ENCODE data around the gene MPO. TPM values are rescaled to one million over a fixed set of nuclear protein-coding genes. Genes with fewer than 3 reads are reported as not detected.

Gene MPO
- total and polyA plus RNA-seq, 2 donors = 5.6 to 27.3 TPM

- Histone ChIP-seq H3K4me1 (ENCODE audit: control insufficient read depth in 2 of 2, insufficient read depth in 2 of 2, low read length in 2 of 2) (peaks cover 18 to 21% of the 10 kb centered on the region in 2 donors), H3K9me3 (ENCODE audit: control insufficient read depth in 2 of 2, insufficient read depth in 1 of 2, low read length in 1 of 2) (peaks cover 0 to 4% of the 10 kb centered on the region in 2 donors), H3K4me3 (ENCODE audit: low read length in 2 of 2) (no peak overlapping the region), H3K27ac (ENCODE audit: low read depth in 1 of 2, low read length in 1 of 2) (no peak overlapping the region), H3K27me3 (ENCODE audit: control insufficient read depth in 2 of 2, insufficient read depth in 1 of 2, low read length in 1 of 2) (peaks cover 0 to 23% of the 10 kb centered on the region in 2 donors), H3K36me3 (ENCODE audit: control insufficient read depth in 2 of 2, insufficient read depth in 2 of 2, low read length in 1 of 2) (peaks cover 35 to 46% of the 10 kb centered on the region in 2 donors)
- WGBS = 98% methylated on average over 9 of the region's 9 CpGs
- DNase-seq (ENCODE audit: low read depth in 6 of 9, low spot score in 9 of 9) = no peak
Observed at GRCh38 chr17:58320570-58321323, 40.0 kb upstream of the MPO start.

DNA sequence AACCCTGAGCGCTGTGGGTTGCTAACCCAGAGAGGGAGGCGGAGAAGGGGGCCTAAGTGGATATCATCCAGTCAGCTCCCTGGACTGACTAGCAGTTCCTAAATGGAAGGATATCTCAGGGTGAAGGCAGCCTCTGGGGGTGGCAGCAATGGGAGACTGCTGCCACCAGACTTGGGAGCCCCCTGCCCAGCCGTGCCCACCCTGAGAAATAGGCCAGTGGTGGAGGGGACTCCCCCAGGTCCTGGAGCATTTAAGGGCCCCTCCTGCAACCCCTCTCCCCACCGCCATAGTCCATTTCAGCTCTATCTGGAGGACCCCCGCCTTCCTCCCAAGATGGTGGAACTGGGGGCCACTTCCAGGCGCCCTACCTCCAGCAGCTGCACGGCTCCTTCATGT lies 39.4 kb upstream of the MPO start:
- Histone ChIP-seq H3K9me3 (ENCODE audit: control insufficient read depth in 2 of 2, insufficient read depth in 1 of 2, low read length in 1 of 2) (peaks cover 0 to 4% of the 10 kb centered on the region in 2 donors), H3K27me3 (ENCODE audit: control insufficient read depth in 2 of 2, insufficient read depth in 1 of 2, low read length in 1 of 2) (peaks cover 0 to 18% of the 10 kb centered on the region in 2 donors), H3K4me3 (ENCODE audit: low read length in 2 of 2) (no peak overlapping the region), H3K27ac (ENCODE audit: low read depth in 1 of 2, low read length in 1 of 2) (no peak overlapping the region), H3K36me3 (ENCODE audit: control insufficient read depth in 2 of 2, insufficient read depth in 2 of 2, low read length in 1 of 2) (peaks cover 41 to 49% of the 10 kb centered on the region in 2 donors), H3K4me1 (ENCODE audit: control insufficient read depth in 2 of 2, insufficient read depth in 2 of 2, low read length in 2 of 2) (peaks cover 14 to 15% of the 10 kb centered on the region in 2 donors)
- 98% methylated on average over 7 of the region's 7 CpGs for WGBS
- no peak for DNase-seq (ENCODE audit: low read depth in 6 of 9, low spot score in 9 of 9)

GRCh38 chr17:58319173-58320162 lies 38.7 kb upstream of the MPO start:
- Histone ChIP-seq H3K27me3 (ENCODE audit: control insufficient read depth in 2 of 2, insufficient read depth in 1 of 2, low read length in 1 of 2) (peaks cover 0 to 11% of the 10 kb centered on the region in 2 donors), H3K4me1 (ENCODE audit: control insufficient read depth in 2 of 2, insufficient read depth in 2 of 2, low read length in 2 of 2) (peaks cover 7 to 8% of the 10 kb centered on the region in 2 donors), H3K36me3 (ENCODE audit: control insufficient read depth in 2 of 2, insufficient read depth in 2 of 2, low read length in 1 of 2) (peaks cover 43 to 54% of the 10 kb centered on the region in 2 donors), H3K4me3 (ENCODE audit: low read length in 2 of 2) (no peak overlapping the region), H3K27ac (ENCODE audit: low read depth in 1 of 2, low read length in 1 of 2) (no peak overlapping the region), H3K9me3 (ENCODE audit: control insufficient read depth in 2 of 2, insufficient read depth in 1 of 2, low read length in 1 of 2) (peaks cover 0 to 4% of the 10 kb centered on the region in 2 donors)
- 97% methylated on average over 25 of the region's 25 CpGs for WGBS
- no peak for DNase-seq (ENCODE audit: low read depth in 6 of 9, low spot score in 9 of 9)

DNA sequence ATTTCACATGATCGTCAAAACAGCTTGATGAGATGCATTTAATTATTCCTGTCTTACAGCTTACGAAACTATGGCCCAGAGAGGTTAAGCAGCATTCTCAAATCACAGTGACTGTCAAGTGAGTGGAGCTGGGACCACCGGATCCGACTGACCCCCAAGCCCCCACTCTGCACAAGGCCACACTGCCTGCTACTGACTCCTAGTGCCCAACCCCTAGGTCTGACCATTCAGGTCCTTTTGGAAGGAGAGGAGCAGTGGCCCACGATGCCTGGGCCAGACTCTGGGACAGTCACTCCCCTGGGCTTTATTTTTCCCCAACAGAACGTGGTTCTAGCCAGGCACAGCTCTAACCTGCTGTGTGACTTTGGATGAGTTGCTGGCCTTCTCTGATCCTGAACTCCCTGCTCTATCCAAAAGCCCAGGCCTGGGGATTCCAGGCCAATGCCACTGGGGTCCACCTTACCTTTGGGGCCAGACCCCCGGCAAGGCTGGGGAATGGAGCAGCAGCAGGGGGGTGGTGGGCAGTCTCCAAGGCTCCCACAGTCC lies 38.0 kb upstream of the MPO start:
- 98% methylated on average over 7 of the region's 7 CpGs for WGBS
- Histone ChIP-seq H3K4me3 (ENCODE audit: low read length in 2 of 2) (no peak overlapping the region), H3K27me3 (ENCODE audit: control insufficient read depth in 2 of 2, insufficient read depth in 1 of 2, low read length in 1 of 2) (peaks cover 0 to 4% of the 10 kb centered on the region in 2 donors), H3K36me3 (ENCODE audit: control insufficient read depth in 2 of 2, insufficient read depth in 2 of 2, low read length in 1 of 2) (peaks cover 42 to 54% of the 10 kb centered on the region in 2 donors), H3K4me1 (ENCODE audit: control insufficient read depth in 2 of 2, insufficient read depth in 2 of 2, low read length in 2 of 2) (peaks cover 4 to 5% of the 10 kb centered on the region in 2 donors), H3K27ac (ENCODE audit: low read depth in 1 of 2, low read length in 1 of 2) (no peak overlapping the region), H3K9me3 (ENCODE audit: control insufficient read depth in 2 of 2, insufficient read depth in 1 of 2, low read length in 1 of 2) (peaks cover 0 to 4% of the 10 kb centered on the region in 2 donors)
- no peak for DNase-seq (ENCODE audit: low read depth in 6 of 9, low spot score in 9 of 9)

- no peak for DNase-seq (ENCODE audit: low read depth in 6 of 9, low spot score in 9 of 9)
- H3K36me3 ChIP-seq (ENCODE audit: control insufficient read depth in 2 of 2, insufficient read depth in 2 of 2, low read length in 1 of 2) = peaks cover 42 to 58% of the 10 kb centered on the region in 2 donors
- H3K4me1 ChIP-seq (ENCODE audit: control insufficient read depth in 2 of 2, insufficient read depth in 2 of 2, low read length in 2 of 2) = peaks cover 4 to 5% of the 10 kb centered on the region in 2 donors
- 98% methylated on average over 9 of the region's 9 CpGs for WGBS
- H3K27me3 ChIP-seq (ENCODE audit: control insufficient read depth in 2 of 2, insufficient read depth in 1 of 2, low read length in 1 of 2) = no peaks in the 10 kb centered on the region
- H3K9me3 ChIP-seq (ENCODE audit: control insufficient read depth in 2 of 2, insufficient read depth in 1 of 2, low read length in 1 of 2) = peaks cover 0 to 4% of the 10 kb centered on the region in 2 donors
- H3K4me3 ChIP-seq (ENCODE audit: low read length in 2 of 2) = no peak overlapping the region
- peak overlapping the region in 1 of 2 donors; percentile 37 for H3K27ac ChIP-seq (ENCODE audit: low read depth in 1 of 2, low read length in 1 of 2)
Observed at GRCh38 chr17:58318065-58318481, 37.3 kb upstream of the MPO start.

DNA sequence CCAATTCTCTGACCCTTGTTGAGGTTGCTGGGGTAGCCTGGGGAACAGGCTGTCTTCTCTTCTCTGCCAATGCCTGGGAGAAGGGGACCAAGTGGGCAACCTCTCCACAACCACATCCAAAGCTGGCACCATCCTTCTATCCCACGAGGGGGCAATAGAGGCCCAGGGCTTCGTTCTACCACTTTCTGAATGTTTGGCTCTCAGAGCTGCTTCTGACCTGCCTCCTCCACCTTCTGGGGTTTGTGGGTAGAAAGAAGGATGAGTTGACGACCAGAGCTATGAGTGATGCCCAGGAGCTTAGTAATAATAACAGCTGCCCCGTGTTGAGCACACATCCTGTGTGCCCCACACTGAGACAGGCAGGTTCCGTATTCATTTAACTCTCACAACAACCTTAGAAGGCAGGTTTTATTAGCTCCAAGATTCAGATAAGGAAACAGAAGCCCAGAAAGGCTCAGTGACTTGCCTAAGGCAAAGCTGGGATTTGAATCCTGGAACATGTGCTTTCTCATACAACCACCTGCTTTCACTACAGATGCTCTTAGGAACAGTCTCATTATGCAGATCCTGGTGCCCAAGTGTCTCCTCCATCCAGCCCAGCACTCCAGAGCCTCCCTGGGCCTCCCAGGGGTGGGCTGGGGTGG lies 36.8 kb upstream of the MPO start:
- DNase-seq (ENCODE audit: low read depth in 6 of 9, low spot score in 9 of 9) = peak in 7 of 9 donors; percentile 45 to 86 (median 61)
- peaks cover 39 to 53% of the 10 kb centered on the region in 2 donors for H3K36me3 ChIP-seq (ENCODE audit: control insufficient read depth in 2 of 2, insufficient read depth in 2 of 2, low read length in 1 of 2)
- WGBS = 24% methylated on average over 5 of the region's 5 CpGs
- peaks cover 0 to 4% of the 10 kb centered on the region in 2 donors for H3K9me3 ChIP-seq (ENCODE audit: control insufficient read depth in 2 of 2, insufficient read depth in 1 of 2, low read length in 1 of 2)
- peaks cover 4 to 5% of the 10 kb centered on the region in 2 donors for H3K4me1 ChIP-seq (ENCODE audit: control insufficient read depth in 2 of 2, insufficient read depth in 2 of 2, low read length in 2 of 2)
- no peak overlapping the region for H3K4me3 ChIP-seq (ENCODE audit: low read length in 2 of 2)
- peak overlapping the region in 1 of 2 donors; percentile 37 for H3K27ac ChIP-seq (ENCODE audit: low read depth in 1 of 2, low read length in 1 of 2)
- H3K27me3 ChIP-seq (ENCODE audit: control insufficient read depth in 2 of 2, insufficient read depth in 1 of 2, low read length in 1 of 2) = no peaks in the 10 kb centered on the region

DNA sequence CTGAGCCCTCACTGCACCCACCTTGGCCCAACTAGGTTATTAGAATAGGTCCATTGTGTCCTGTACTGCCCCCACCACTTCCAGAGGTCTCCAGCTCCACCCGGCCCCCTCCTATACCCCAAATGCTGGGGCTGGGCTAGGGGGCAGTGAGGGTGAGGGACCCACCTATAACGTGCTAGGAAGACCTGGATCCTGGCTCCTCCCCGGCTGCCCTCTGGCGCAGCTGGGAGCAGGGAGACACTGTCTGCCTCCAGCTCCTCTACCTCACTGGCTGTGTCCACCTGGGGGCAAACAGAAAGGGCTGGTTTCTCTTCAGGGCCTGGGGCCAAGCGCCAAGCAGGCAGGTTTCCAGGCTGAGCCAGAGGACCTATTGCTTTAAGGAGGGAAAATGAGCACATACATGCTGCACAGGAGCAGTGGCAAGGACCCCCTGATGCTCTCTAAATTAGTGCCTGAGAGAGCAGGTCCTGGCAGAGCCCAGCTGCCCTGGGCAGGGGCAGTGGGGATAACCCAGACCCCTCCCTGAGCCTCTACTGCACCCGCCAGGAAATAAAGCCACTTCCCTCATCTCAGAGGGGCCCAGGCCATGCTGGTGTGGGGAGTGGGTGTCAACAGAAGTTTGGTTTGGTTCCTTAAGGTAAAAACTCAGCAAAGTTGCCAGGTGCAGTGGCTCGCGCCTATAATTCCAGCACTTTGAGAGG lies 35.7 kb upstream of the MPO start:
- Histone ChIP-seq H3K27ac (ENCODE audit: low read depth in 1 of 2, low read length in 1 of 2) (no peak overlapping the region), H3K9me3 (ENCODE audit: control insufficient read depth in 2 of 2, insufficient read depth in 1 of 2, low read length in 1 of 2) (peaks cover 0 to 4% of the 10 kb centered on the region in 2 donors), H3K36me3 (ENCODE audit: control insufficient read depth in 2 of 2, insufficient read depth in 2 of 2, low read length in 1 of 2) (peaks cover 37 to 55% of the 10 kb centered on the region in 2 donors), H3K27me3 (ENCODE audit: control insufficient read depth in 2 of 2, insufficient read depth in 1 of 2, low read length in 1 of 2) (no peaks in the 10 kb centered on the region), H3K4me3 (ENCODE audit: low read length in 2 of 2) (no peak overlapping the region), H3K4me1 (ENCODE audit: control insufficient read depth in 2 of 2, insufficient read depth in 2 of 2, low read length in 2 of 2) (peaks cover 4 to 5% of the 10 kb centered on the region in 2 donors)
- 96% methylated on average over 8 of the region's 8 CpGs for WGBS
- no peak for DNase-seq (ENCODE audit: low read depth in 6 of 9, low spot score in 9 of 9)

DNA sequence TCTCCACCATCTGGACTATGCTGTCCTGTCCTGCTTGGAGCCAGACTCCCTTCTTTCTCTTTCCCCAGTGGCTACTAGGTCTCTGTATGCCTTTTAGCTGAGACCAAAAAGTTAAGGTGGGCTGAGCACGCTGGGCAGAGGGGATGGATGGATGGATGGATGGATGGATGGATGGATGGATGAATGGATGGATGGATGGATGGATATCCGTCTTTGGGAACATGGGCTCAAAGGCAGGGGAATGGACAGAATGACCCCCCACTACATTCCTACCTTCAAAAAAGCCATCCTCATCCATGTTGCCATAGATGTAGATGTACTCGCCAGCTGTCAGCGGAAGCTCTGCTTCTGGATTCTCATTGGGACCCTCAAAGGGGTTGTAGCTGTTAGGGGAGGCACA lies 35.0 kb upstream of the MPO start:
- no peak for DNase-seq (ENCODE audit: low read depth in 6 of 9, low spot score in 9 of 9)

More for the DNA sequence above, 35.0 kb upstream of the MPO start:
- H3K27ac ChIP-seq (ENCODE audit: low read depth in 1 of 2, low read length in 1 of 2) = no peak overlapping the region
- peaks cover 4 to 5% of the 10 kb centered on the region in 2 donors for H3K4me1 ChIP-seq (ENCODE audit: control insufficient read depth in 2 of 2, insufficient read depth in 2 of 2, low read length in 2 of 2)
- H3K36me3 ChIP-seq (ENCODE audit: control insufficient read depth in 2 of 2, insufficient read depth in 2 of 2, low read length in 1 of 2) = peaks cover 43 to 58% of the 10 kb centered on the region in 2 donors
- no peak overlapping the region for H3K4me3 ChIP-seq (ENCODE audit: low read length in 2 of 2)
- no peaks in the 10 kb centered on the region for H3K27me3 ChIP-seq (ENCODE audit: control insufficient read depth in 2 of 2, insufficient read depth in 1 of 2, low read length in 1 of 2)
- 97% methylated on average over 4 of the region's 4 CpGs for WGBS
- peaks cover 0 to 4% of the 10 kb centered on the region in 2 donors for H3K9me3 ChIP-seq (ENCODE audit: control insufficient read depth in 2 of 2, insufficient read depth in 1 of 2, low read length in 1 of 2)

Data from thymus (tissue), 11 donors.